Right renal cortex interstitium (tissue), 3 donors: ENCODE data around the gene SPNS3. TPM values are rescaled to one million over a fixed set of nuclear protein-coding genes. Genes with fewer than 3 reads are reported as not detected.
A peak's percentile ranks its signal among the peaks of the same experiment; 100 is the strongest.

ENCODE experiments used
- DNase-seq, 3 donors: peaks; one replicate each; pipeline ENCODE4 v3.0.0-alpha.2; 2013; ENCODE audit warnings: low read depth in 3 of 3, low spot score in 2 of 3
- polyA plus RNA-seq, 3 donors: library from polyadenylated mRNA; unstranded; fragments of 120-200 nt; gene quantifications; one replicate each; pipeline ENCODE4 v1.2.1, GENCODE V29; 2013; ENCODE audit not compliant: insufficient read length in 3 of 3

The SPNS3 gene, protein sequence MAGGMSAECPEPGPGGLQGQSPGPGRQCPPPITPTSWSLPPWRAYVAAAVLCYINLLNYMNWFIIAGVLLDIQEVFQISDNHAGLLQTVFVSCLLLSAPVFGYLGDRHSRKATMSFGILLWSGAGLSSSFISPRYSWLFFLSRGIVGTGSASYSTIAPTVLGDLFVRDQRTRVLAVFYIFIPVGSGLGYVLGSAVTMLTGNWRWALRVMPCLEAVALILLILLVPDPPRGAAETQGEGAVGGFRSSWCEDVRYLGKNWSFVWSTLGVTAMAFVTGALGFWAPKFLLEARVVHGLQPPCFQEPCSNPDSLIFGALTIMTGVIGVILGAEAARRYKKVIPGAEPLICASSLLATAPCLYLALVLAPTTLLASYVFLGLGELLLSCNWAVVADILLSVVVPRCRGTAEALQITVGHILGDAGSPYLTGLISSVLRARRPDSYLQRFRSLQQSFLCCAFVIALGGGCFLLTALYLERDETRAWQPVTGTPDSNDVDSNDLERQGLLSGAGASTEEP
- 1 to 10 TPM; 1.5 to 2.4 (median 1.9) TPM for polyA plus RNA-seq

DNA sequence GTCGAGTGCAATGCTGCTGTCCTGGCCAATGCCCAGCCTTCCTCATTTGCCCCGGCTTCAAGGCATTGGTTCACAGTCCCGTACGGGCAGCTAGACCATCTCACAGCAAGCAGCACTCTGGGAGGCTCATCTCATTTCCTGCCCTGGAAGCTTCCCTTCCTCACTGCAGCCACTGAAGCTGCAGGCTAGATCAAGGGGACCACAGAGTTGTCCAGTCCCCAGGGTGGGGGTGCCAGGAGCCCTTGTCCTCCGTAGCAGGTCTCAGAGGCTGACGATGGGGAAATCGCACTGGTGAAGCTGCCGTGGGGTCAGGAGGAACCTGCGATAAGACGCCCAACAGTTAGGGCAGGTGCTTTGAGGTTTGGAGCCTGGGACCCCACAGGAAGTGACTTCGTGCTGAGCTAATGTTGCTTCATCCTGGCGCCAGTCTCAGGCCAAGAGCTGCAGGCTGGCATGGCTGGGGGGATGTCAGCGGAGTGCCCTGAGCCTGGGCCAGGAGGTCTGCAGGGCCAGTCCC lies at the start of gene SPNS3:
Gene SPNS3, plus strand, starts transcription at position 426 of the 517 bp plus-strand sequence. Its CDS starts 28 bp downstream, at position 454.
- DNase-seq, result no peak

DNA sequence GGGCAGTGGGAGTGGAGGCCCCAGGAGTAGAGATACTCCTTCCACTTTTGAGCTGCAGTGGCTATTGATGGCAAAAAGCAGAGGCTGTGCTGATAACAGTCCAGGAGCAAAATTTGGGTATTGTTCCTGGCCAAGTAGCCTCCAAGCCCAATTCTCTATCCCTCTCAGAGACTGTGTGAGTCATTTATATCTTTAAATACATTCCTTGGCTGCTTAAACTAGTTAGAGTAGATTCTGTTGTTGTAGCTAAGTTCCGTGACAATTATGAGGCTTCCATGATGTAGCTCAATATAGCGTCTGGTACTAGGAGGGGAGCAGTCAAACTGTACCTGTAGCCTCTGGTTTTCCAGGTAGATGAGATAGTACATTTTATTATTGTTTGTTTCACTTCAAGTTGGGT lies 47.3 kb upstream of the SPNS3 start:
- DNase-seq, result no peak

DNA sequence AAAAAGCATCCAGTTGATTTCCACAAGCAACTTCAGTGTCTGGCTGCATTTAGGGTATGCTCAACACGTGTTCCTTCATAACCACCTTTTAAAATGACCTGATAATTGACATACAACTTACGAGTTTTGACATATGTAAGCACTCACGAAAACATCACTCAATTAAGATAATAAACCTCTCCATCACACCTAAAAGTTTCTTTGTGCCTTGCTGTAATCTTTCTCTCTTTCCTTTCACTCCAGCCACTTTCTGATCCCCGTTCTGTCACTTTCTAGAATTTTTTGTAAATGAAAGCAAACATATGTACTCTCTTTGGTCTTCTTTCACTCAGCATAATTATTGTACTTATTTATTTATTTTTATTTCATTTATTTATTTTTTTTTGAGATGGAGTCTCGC lies 46.6 kb upstream of the SPNS3 start:
- no peak for DNase-seq

DNA sequence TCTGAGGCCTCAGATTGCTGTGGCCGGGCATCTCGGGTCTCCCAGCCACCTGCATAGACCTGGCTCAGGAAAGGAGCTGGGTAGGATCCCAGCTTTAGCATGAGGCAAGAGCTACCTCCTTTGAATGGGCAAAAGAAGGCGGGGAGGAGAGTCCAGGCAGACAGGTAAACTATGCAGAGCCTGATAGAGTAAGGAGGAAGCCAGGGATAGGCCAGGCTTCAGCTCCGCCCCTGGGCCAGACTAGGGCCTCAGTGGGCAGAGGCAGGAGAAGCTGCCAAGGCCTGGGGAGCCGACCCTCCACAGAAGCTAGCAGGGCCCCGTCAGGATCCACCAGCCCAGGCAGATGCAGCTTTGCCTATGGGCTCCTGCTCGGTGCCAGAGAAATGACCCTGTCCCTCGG lies 44.7 kb upstream of the SPNS3 start:
- no peak for DNase-seq

DNA sequence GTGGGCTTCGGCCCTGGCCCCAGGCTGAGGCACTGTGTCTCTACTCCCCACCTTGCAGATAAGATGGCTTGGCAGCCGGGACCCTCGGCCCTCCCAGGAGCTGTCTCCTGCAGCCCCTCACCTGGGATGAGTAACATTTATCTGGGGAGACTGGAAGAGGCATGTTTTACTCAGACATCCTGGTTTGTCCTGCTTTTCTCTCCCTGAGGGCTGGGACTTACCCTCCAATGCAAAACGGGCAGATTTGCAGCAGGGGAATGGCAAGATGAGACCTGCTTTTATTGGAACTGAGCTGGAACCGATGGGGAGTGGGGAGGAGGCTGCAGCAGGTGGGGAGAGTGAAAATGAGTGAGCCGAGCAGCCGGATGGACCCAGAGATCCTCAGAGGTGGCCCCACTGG lies 39.9 kb upstream of the SPNS3 start:
- DNase-seq, result no peak

DNA sequence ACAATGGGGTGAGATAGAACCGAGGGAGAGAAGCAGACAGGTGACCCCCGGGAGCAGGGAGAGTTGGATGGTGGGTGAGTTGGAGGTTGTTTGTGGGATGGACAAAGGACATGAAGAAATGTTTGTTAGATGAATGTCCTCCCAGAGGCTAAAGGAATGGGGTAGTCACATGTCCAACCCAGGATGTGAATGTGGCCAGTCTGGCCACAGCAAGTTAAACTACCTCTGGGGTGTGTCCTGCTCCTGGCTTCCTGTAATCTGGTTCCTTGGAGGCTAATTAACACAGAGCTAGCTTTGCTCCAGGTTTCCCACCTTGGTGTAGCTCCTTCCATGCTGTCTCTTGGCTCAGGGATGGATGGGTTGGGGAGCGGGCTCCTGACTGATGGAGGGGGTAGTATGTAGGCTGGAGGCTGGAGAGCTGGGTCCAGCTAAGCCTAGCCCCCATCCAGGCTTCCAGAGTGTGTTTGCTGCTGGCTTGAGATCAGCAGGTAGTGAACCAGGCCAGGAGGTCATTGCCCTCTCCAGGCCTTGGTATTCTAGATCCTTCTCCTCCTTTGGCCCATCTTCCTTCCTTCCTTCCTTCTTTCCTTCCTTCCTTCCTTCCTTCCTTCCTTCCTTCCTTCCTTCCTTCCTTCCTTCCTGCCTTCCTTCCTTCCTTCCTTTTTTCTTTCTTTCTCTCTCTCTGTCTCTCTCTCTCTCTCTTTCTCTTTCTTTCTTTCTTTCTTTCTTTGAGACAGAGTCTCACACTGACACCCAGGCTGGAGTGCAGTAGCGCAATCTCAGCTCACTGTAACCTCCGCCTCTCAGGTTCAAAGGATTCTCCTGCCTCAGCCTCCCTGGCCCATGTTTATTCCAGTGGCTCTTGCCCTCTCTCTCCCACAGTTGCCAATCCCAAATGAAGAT lies 39.3 kb upstream of the SPNS3 start:
- DNase-seq, result no peak

DNA sequence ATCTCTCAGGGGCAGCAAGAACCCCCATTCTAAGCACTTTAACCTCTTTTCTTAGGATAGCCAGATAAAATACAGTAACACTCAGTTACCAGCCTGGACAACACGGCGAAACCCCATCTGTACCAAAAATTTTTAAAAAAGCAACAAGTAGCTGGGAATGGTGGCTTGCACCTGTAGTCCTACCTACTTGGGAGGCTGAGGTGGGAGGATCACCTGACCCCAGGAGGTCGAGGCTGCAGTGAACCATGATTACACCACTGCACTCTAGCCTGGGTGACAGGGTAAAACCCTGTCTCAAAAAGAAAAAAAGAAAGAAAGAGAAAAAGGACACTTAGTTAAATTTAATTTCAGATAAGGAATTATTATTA lies 38.6 kb upstream of the SPNS3 start:
- DNase-seq, result no peak

DNA sequence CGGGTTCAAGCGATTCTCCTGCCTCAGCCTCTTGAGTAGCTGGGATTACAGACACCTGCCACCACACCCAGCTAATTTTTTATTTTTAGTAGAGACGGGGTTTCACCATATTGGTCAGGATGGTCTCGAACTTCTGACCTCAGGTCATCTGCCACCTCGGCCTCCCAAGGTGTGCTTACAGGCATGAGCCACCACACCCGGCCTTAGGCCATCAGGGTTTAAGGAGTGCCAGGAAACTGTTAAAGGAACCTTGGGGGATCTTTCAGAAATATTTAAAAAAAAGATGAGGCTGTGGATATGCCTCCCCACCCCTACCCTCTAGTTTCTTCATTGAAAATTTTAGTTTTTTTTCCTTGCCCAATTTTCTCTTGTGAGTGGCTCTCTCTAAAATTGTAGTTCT lies 35.9 kb upstream of the SPNS3 start:
- no peak for DNase-seq

DNA sequence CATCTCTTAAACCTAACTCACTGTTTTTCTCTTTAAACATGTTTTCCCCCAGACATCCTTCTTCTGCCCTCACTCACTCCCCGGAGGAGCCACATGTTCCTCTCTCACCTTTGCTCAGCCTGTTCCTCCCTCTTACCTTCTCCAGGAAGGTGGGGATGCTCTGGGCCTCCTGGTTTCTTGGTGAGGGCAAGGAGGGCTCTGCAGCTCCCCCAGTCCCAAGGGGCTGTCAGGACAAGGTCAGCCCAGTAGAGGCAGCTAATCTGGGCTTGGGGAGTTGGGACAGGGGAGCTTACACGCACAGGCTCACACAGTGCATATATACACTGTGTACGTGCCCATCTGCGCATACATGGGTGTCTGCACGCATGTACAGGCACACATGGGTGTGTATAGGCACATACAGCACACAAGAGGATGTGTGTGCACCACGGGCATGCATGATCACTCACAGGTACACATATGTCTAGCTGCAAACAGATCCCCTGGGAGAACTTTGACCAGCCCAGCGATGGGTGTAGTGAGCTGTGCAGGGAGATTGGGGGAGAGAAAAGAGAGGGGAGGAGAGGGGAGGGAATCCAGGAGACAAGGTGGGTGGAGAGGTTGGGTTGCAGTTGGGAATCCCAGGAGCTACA lies 28.6 kb upstream of the SPNS3 start:
- DNase-seq, result no peak

DNA sequence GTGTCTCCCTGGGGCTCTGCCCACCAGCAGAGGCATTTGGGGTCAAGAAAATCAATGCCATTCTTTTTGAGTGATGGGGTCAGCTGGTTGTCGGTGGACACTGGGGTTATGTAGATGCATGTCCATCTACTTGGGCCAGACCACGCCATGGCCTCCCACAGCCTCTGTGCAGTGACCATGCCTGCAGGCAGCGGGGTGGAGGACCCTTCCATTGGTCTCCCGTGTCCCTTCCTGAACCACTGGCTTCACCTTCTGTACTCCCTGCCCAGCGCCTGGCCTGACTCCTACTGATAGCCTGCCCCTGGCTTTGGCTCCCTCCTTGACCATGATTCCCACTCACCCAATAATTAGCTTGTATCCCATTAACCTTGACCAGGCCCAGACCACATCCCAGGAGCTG lies 28.0 kb upstream of the SPNS3 start:
- DNase-seq, result no peak

DNA sequence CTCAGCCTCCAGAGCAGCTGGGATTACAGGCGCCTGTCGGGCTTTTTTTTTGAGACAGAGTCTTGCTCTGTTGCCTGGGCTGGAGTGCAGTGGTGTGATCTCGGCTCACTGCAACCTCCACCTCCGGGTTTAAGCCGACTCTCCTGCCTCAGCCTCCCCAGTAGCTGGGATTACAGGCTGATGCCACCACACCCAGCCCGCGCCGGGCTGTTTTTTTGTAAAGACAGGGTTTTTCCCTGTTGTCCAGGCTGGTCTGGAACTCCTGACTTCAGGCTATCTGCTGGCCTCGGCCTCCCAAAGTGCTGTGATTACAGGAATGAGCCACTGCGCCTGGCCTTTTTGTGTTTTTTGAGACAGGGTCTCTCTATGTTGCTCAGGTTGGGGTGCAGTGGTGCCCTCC lies 27.4 kb upstream of the SPNS3 start:
- DNase-seq, result no peak

DNA sequence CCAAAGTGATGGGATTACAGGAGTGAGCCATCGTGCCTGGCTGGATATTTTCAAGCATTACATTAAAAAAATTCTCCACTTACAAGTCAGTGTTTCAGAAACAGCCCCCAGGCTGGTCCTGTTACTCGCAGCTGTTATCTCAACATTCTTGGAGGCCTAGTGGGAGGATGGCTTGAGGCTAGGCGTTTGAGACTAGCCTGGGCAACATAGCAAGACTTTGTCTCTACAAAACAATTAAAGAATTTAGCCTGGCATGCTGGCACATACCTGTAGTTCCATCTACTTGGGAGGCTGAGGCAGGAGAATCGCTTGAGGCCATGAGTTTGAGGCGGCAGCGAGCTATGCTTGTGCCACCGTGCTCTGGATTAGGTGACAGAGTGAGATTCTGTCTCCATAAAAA lies 26.5 kb upstream of the SPNS3 start:
- no peak for DNase-seq

DNA sequence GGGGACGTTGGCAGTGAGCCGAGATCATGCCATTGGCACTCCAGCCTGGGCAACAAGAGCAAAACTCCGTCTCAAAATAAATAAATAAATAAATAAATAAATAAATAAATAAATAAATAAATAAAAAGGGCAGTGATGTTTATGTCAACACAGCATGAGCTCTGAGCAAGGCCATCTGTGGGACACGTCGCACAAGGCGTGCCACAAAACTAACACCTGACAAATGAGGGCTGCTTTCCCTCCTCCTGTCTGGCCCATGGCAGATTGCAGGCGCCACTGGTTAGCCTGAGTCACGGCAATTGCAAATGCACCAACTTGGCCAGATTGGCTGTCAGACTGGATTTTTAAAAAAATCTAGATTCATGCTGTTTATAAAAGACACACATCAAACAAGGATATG lies 25.9 kb upstream of the SPNS3 start:
- no peak for DNase-seq

DNA sequence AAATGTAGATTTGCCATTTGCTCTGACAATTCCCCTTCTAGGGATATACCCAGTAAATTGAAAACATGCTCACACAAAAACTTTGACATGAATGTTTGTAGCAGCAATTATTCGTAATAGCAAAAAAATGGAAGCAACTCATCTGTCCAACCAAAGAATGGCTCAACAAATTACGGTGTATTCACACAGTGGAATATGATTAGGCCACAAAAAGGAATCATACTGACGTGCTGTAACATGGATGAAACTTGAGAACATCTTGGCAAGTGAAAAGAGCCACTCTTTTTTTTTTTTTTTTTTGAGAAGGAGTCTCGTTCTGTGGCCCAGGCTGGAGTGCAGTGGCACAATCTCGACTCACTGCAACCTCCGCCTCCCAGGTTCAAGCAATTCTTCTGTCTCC lies 24.1 kb upstream of the SPNS3 start:
- no peak for DNase-seq

DNA sequence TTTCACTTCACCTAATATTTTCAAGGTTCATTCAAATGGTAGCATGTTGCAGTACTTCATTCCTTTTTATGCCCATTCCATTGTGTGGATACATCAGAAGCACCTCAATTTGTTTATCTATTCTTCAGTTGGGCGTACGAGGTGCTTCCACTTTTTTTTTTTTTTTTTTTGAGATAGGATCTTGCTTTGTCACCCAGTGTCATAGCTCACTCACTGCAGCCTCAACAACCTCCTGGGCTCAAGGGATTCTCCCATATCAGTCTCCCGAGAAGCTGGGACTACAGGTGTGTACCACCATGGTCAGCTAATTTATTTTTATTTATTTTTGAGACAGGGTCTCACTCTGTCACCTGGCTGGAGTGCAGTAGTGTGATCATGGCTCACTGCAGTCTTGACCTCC lies 22.5 kb upstream of the SPNS3 start:
- no peak for DNase-seq

DNA sequence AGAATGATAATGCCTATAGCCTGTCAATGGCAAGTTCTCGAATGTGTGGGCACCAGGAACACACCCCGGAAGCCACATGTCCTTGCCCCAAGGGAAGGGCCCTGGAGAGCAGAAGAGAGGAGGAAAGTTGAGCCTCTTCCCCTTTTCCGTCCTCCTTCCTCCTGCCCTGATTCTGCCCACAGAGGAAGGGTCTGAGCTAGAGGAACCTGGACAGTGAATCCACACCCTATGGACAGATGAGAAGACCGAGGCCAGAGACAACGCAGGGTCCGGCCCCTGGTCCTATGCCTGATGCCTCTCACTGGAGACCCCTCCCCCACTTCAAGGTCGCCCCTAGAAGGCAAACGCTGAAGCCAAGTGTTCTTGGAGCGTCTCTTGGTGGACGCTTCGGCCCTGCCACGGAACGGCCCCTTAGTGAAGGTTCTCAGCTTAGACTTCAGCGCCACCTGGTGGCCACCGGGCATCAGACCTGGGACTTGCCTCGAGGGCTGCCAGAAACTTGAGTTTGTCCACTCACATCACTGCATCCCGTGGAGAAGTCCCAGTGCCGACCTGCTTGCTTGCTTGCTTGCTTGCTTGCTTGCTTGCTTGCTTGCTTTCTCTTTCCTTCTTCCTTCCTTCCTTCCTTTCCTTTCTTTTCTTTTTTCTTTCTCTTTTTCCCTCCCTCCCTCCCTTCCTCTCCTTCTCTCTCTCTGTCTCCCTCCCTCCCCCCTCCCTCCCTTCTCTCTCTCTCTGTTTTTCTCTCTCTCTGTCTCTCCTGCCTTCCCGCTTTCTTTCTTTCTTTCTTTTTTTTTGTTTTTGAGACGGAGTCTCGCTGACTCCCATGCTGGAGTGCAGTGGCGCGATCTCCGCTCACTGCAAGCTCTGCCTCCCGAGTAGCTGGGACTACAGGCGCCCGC lies 20.6 kb upstream of the SPNS3 start:
- peak; percentile 73 to 81 (median 80) for DNase-seq

DNA sequence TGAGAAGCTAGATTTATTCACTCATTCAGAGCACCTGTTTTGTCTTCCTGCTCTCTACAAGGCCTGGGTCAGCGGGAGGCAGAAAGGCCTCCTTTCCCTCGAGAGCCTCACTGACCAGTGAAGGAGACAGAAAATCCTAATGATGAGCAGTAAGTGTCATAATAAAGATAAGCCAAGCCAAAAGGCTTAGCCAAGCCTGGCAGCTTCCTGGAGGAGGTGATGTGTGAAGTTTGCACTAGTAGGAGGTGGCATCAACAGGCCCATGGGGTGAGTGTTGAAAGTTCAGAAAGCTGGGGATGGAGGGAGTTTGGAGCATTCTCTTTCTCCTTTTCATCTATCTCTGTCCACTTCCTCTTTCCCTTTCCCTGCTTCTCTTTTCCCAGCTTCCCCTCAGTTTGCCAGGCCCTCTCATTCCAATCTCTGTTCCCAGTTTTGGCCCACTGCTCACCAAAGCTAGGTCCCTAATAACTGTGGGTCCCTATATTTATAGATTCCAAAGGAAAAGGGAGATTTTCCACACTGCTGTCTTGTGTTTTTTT lies 16.5 kb upstream of the SPNS3 start:
- no peak for DNase-seq

DNA sequence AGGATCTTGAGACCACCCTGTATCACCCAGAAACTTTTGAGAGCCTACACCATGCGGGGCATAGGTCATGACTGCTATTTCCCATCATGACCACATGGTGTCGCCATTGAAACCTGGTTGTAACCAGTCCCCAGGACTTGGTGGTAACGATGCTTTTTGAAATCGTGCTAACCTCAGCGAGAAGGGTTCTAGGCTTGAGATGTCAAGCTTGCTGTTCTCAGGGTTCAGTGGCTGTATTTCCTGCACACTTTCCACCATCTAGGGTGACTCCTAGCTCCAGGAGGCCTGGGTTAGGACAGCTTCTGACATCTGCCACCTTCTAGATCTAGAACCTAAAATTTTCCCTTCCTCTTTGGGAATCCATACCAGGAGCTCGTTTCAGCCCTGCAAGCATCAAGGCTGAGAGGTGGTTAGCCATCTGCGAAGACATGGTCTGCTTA lies 13.0 kb upstream of the SPNS3 start:
- peak; percentile 50 to 71 (median 52) for DNase-seq

DNA sequence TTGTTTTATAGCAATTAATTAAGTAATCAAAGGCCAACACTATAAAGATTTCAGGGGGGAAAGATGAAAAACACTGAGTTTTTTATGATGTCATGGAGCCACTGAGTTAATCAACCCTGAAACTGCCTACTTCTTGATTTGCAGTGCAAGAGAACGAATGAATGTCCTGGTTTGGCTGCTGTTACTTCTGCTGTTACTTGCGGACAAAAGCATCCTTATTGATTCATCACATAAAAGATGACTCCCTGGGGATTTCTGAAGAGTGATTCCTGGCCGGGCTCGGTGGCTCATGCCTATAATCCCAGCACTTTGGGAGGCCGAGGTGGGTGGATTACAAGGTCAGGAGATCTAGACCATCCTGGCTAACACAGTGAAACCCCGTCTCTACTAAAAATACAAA lies 10.9 kb upstream of the SPNS3 start:
- no peak for DNase-seq

DNA sequence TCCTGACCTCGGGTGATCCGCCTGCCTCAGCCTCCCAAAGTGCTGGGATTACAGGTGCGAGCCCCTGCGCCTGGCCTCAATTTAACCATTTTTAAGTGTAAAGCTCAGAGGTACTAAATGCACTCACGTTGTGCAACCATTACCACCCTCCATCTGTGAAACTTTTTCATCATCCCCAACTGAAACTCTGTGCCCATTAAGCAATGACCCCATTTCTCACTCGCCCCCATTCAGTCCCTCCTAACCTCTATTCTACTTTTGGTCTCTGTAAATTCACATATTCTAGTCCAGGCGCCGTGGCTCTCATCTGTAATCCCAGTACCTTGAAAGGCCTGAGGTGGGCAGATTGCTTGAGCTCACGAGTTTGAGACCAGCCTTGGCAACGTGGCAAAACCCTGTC lies 8.3 kb upstream of the SPNS3 start:
- DNase-seq, result no peak
